Germinal center (tissue), 1 donor: ENCODE measurements around the gene TMEM144.
"Not testable (repeated sequence)": the region's sequence is repeated elsewhere in the genome, so short reads cannot be mapped to it uniquely, and the experiment has no call there.

Experiments used
- DNase-seq: peaks from one replicate; pipeline ENCODE4 v3.0.0; 2012; ENCODE audit warnings: mixed read lengths, low spot score

The TMEM144 gene

DNA sequence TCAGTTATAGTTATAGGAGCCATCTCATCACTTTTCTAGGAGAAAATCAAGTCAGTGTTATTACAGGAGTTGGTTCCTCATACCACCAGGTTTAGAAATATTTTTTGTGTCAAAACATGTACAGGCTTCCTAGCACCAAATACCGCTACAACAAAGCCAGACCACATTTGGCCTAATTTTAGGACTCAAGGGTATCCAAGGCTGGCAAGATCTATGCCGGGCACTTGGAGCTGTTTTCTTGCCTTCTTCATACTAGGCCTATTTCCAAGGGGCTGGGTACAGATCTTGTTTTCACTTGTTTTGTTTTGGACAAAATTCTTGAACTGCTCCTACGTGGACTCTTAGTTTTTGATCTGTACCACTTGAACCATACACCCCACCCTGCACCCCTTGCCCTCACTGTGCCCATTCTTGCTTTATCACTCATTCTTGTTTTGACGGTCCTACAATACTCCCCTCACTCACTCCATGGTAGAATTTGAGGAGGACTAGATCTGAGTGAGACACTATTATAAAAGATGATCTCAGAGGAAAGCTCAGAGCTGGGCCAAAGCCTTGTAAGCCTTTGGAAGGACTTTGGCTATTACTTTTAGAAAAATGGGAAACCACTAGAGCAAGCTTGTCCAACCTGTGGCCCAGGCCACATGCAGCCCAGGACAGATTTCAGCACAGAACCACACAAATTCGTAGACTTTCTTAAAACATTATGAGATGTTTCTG, 17.7 kb upstream of the TMEM144 start:
- no peak for DNase-seq

GRCh38 chr4:158193171-158193749, 17.0 kb upstream of the TMEM144 start:
- DNase-seq, result no peak

GRCh38 chr4:158195297-158195696, 15.0 kb upstream of the TMEM144 start:
- DNase-seq, result no peak

GRCh38 chr4:158197194-158197776, 13.0 kb upstream of the TMEM144 start:
- DNase-seq, result no peak

GRCh38 chr4:158200214-158200613, 10.1 kb upstream of the TMEM144 start:
- DNase-seq, result no peak

GRCh38 chr4:158201322-158201721, 9.0 kb upstream of the TMEM144 start:
- DNase-seq, result no peak

DNA sequence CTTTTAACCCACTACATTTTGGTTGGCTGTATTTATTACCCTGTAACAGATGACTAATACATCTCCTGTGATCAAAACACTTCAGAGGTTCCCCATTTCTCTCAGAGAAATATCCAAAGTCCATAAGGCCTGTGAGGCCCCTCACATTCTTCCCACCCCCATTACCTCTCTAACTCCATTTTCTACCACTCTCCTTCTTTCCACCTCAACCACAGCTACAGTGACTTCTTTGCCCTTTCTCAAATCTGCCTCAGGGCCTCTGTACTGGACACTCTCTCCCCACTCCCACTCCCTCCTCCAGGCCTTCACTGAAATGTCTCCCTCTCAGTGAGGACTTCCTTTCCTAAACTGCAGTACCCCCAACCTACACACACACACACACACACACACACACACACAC, 8.4 kb upstream of the TMEM144 start:
- DNase-seq, result no peak

DNA sequence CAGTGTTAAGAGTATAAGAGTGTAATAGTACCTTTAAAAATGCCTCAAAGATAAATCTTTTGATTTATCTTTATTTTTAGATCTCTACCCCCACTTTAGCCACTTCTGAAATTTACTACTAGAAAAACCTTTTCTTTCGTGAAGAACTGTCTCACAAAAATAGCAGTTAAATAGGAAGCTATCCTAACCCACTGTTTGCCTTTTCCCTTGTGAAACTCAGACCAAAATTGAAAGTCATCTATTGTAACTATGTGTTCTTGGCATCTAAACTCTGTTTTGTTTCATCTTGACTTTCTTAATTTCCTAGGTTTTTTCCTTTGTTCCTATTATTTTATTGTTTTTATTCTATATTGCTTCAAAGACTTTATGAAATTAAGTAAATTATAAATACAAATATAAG, 7.8 kb upstream of the TMEM144 start:
- no peak for DNase-seq

GRCh38 chr4:158203436-158203835, 6.8 kb upstream of the TMEM144 start:
- DNase-seq, result no peak

DNA sequence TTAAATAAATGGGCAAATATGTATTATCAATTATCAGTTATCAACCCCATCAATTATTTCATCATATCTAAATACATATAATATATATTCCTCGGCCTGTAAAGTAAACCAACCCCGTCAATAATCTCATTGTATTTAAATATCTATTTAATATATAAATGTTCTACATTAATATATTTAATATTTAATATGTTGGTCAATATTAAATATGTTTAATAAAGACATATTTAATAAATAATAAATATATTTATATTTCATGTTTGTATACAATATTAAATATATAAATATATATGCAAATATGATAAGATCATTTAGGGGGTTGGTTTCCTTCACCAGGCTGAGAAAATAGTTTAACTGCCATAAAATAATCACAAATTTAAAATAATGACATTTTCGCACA, 6.4 kb upstream of the TMEM144 start:
- DNase-seq, result no peak

GRCh38 chr4:158208963-158209640, 1.2 kb upstream of the TMEM144 start:
- no peak for DNase-seq

DNA sequence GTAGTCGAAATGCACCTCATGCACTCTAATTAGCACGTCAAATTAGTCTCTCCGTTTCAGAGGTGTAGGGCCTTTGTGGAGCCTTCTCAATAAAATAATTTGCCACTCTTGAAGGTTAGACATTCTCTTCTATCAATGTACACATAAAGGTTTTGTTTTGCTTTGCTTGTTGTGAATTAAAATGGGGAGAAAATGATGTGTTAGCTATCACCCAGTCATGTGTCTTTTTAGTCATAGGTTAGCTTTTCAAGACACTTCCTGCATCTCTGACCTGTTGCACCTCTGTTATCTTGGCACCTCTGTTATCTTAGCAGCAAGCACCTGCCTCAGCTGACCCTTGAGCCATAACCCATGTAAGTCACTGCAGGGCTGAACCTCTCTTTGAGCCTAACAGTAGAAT, 936 bp downstream of the TMEM144 start:
- no peak for DNase-seq

- DNase-seq, result no peak
Observed at GRCh38 chr4:158213466-158213865, 3.2 kb downstream of the TMEM144 start.

DNA sequence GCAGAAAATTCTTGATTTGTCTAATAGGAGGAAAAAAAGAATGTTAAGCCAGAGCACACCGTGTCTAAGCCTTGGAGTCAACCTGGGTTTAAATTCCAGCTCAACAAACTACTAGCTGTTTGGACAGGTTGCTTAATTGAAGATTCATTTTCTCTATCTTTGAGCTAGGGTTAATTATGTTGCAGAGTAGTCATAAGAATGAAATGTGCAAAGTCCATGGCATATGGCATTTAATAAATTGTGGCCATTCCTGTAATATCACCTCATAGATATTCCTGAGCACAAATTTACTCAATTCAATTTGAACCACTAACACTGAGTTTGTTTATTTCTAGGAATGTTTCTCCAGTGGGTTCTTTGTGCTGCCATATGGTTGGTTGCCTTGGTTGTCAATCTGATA, 4.6 kb downstream of the TMEM144 start:
- DNase-seq, result no peak

GRCh38 chr4:158217763-158218162, 7.5 kb downstream of the TMEM144 start:
- DNase-seq, result no peak

DNA sequence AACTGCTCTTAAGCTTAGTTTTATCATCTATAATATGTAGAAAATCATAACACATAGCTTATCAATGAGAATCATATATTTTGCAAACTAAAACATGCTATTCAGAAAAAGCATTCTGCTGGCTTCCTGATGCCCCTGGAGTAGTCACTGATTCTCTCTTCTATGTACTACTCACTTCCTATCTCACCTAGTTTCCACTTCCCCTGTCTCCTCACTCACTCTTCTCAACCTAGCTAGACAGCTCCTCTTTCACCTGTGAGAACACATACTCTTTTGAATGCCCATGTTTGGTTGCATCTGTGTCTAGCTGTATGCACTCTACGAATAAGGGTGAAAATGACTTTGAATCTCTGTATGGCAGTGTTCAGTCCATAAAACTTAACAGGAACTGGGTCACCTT, 9.3 kb downstream of the TMEM144 start:
- no peak for DNase-seq

DNA sequence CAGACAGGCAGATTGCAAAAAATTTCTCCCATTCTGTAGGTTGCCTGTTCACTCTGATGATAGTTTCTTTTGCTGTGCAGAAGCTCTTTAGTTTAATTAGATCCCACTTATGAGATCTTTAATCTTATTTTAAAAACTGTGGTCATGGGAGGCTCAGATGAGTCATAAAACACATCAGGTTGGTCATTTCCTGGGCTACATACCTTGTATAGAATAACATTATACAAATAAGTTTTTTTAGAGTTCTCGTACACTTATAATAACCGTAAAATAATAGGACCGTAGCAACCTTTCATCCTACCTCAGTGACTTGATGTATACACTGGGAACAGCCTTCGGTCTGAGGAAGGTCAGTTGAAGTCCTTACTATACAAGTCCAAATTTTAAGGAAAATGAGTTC, 14.0 kb downstream of the TMEM144 start:
- not testable (repeated sequence) for DNase-seq

DNA sequence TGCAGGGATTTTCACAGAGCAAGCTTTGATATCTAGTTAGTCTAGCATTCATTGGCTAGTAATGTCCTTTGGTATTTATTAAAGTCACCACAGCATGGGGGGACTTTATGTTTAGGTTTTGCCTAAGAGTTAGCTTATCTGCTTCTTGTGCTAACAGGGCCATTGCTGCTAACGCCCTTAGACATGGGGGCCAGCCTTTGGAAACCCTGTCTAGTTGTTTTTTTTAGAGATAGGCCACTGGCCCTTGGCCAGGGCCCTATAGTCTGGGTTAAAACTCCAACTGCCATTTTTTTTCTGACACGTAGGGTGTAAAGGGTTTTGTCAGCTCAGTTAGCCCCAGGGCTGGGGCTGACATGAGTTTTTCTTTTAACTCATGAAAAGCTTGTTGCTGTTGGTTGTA, 14.7 kb downstream of the TMEM144 start:
- not testable (repeated sequence) for DNase-seq

GRCh38 chr4:158227880-158228279, 17.6 kb downstream of the TMEM144 start:
- DNase-seq, result not testable (repeated sequence)

DNA sequence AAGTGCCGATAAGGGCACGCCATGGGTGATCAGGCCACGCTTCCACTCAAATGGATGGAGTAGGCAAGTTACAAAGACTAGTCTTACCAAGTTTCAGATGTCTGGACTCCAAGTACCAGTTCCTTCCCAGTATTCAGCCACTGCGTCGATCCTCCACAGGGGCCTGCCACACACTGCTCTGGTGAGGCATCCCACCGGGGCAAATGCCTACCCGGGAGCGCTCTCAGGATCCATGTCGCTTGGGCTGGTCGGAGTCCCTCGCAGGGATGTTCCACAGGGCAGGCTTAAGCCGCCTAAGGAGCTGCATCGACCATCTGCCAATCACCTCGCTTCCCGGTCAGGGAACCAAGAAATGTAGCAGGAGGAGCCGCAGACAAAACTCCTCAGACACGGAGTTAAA, 18.1 kb downstream of the TMEM144 start:
- DNase-seq, result not testable (repeated sequence)

- DNase-seq, result no peak
Observed at GRCh38 chr4:158229768-158230167, 19.5 kb downstream of the TMEM144 start.

GRCh38 chr4:158234671-158235070, 24.4 kb downstream of the TMEM144 start:
- no peak for DNase-seq
